HG02885 (cell line): ENCODE measurements around the gene CFAP46.

Experiments
- ATAC-seq: cut with Tn5 transposase; IDR thresholded peaks from one replicate; pipeline ENCODE4 v1.9.1; 2021; ENCODE audit warnings: mild to moderate bottlenecking; ENCODE audit not compliant: unreplicated experiment, poor library complexity

Gene CFAP46

GRCh38 chr10:132942101-132943057 lies at the start of gene CFAP46:
CFAP46 (minus strand) TSS chr10:132942570; CDS start chr10:132942484, 86 bp downstream.
- ATAC-seq, result no peak

- no peak for ATAC-seq
Observed at GRCh38 chr10:132991706-132992432, 49.5 kb upstream of the CFAP46 start.

- no peak for ATAC-seq
Observed at GRCh38 chr10:132990684-132991545, 48.5 kb upstream of the CFAP46 start.

GRCh38 chr10:132989476-132990415 lies 47.4 kb upstream of the CFAP46 start:
- no peak for ATAC-seq

GRCh38 chr10:132988988-132989387 lies 46.6 kb upstream of the CFAP46 start:
- no peak for ATAC-seq

GRCh38 chr10:132987671-132988571 lies 45.6 kb upstream of the CFAP46 start:
- no peak for ATAC-seq

- no peak for ATAC-seq
Observed at GRCh38 chr10:132986978-132987377, 44.6 kb upstream of the CFAP46 start.

- no peak for ATAC-seq
Observed at GRCh38 chr10:132986576-132986975, 44.2 kb upstream of the CFAP46 start.

- no peak for ATAC-seq
Observed at GRCh38 chr10:132986076-132986475, 43.7 kb upstream of the CFAP46 start.

GRCh38 chr10:132985546-132985900 lies 43.2 kb upstream of the CFAP46 start:
- ATAC-seq, result no peak

GRCh38 chr10:132984801-132985545 lies 42.6 kb upstream of the CFAP46 start:
- no peak for ATAC-seq

- ATAC-seq, result no peak
Observed at GRCh38 chr10:132984008-132984295, 41.6 kb upstream of the CFAP46 start.

- no peak for ATAC-seq
Observed at GRCh38 chr10:132983252-132984007, 41.1 kb upstream of the CFAP46 start.

GRCh38 chr10:132982301-132982989 lies 40.1 kb upstream of the CFAP46 start:
- no peak for ATAC-seq

GRCh38 chr10:132981746-132982145 lies 39.4 kb upstream of the CFAP46 start:
- ATAC-seq, result no peak

- no peak for ATAC-seq
Observed at GRCh38 chr10:132981173-132981555, 38.8 kb upstream of the CFAP46 start.
